ENCODE measurements around the gene CD3E. TPM values are rescaled to one million over a fixed set of nuclear protein-coding genes. Genes with fewer than 3 reads are reported as not detected.

The CD3E gene
- total RNA-seq, 1 donor: not detected

- DNase-seq (ENCODE audit: low read depth): peak; percentile 23
- no peak overlapping the region for H3K4me3 ChIP-seq (ENCODE audit: low read depth, low read length)
- TF ChIP-seq CTCF (IDR thresholded peaks at IDR 0.05; ENCODE audit: insufficient read depth, low read depth, low read length): no peak
Observed at GRCh38 chr11:118287006-118287405, 17.5 kb upstream of the CD3E start.

- no peak for DNase-seq (ENCODE audit: low read depth)
- no peak overlapping the region for H3K4me3 ChIP-seq (ENCODE audit: low read depth, low read length)
- no peak for TF ChIP-seq CTCF (IDR thresholded peaks at IDR 0.05; ENCODE audit: insufficient read depth, low read depth, low read length)
Observed at GRCh38 chr11:118289401-118289800, 15.1 kb upstream of the CD3E start.

GRCh38 chr11:118290923-118291322, 13.6 kb upstream of the CD3E start:
- DNase-seq (ENCODE audit: low read depth): no peak
- TF ChIP-seq CTCF (IDR thresholded peaks at IDR 0.05; ENCODE audit: insufficient read depth, low read depth, low read length): peak; percentile 20
- no peak overlapping the region for H3K4me3 ChIP-seq (ENCODE audit: low read depth, low read length)

- no peak for TF ChIP-seq CTCF (IDR thresholded peaks at IDR 0.05; ENCODE audit: insufficient read depth, low read depth, low read length)
- DNase-seq (ENCODE audit: low read depth): no peak
- H3K4me3 ChIP-seq (ENCODE audit: low read depth, low read length): no peak overlapping the region
Observed at GRCh38 chr11:118291477-118292135, 12.9 kb upstream of the CD3E start.

- no peak for DNase-seq (ENCODE audit: low read depth)
- no peak for TF ChIP-seq CTCF (IDR thresholded peaks at IDR 0.05; ENCODE audit: insufficient read depth, low read depth, low read length)
Observed at GRCh38 chr11:118294053-118294452, 10.5 kb upstream of the CD3E start.

GRCh38 chr11:118295199-118295598, 9.3 kb upstream of the CD3E start:
- no peak overlapping the region for H3K4me3 ChIP-seq (ENCODE audit: low read depth, low read length)
- DNase-seq (ENCODE audit: low read depth): no peak
- no peak for TF ChIP-seq CTCF (IDR thresholded peaks at IDR 0.05; ENCODE audit: insufficient read depth, low read depth, low read length)

More at GRCh38 chr11:118294053-118294452, 10.5 kb upstream of the CD3E start:
- no peak overlapping the region for H3K4me3 ChIP-seq (ENCODE audit: low read depth, low read length)
